ENCODE data around the gene KRTAP12-4. TPM values are rescaled to one million over a fixed set of nuclear protein-coding genes. Genes with fewer than 3 reads are reported as not detected.
"Not testable (repeated sequence)": the region's sequence is repeated elsewhere in the genome, so short reads cannot be mapped to it uniquely, and the experiment has no call there.

Gene KRTAP12-4, protein sequence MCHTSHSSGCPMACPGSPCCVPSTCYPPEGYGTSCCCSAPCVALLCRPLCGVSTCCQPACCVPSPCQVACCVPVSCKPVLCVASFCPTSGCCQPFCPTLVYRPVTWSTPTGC
- polyA plus RNA-seq (2013, experiment 1 of 2; ENCODE audit: insufficient read length): not detected
- polyA plus RNA-seq (2013, experiment 2 of 2; ENCODE audit: insufficient read length): not detected

DNA sequence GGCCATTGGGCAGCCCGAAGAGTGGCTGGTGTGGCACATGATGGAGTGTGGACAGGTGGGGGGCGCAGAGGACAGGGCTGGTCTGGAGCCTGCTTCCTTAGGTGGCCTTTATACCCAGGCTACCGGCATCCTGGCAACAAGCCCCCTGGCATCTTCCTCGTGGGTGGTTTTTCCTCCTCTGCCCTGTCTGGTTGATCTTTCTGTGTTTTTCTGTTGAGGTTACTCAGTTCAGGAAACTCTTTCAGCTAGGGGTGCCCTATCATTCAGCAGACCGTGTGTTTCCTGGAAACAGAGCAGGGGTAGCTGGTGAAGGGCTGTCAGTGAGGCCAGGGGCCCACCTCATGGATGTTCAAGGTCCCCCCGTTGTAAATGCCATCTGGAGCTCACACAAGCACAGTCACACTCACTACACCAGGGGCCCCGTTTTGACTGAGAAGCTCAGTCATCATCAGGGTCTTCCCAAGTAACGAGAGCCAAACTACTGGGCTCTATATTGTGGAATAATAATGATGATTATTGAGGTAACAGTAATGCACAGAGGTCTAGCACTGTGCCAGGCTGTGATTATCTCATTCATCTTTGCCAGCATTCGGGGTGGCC, at the start of gene KRTAP12-4:
TSS of gene KRTAP12-4 (minus strand) at position 84 of the 600 bp plus-strand sequence. CDS start at position 39, 45 bp downstream.
- no peak for DNase-seq

DNA sequence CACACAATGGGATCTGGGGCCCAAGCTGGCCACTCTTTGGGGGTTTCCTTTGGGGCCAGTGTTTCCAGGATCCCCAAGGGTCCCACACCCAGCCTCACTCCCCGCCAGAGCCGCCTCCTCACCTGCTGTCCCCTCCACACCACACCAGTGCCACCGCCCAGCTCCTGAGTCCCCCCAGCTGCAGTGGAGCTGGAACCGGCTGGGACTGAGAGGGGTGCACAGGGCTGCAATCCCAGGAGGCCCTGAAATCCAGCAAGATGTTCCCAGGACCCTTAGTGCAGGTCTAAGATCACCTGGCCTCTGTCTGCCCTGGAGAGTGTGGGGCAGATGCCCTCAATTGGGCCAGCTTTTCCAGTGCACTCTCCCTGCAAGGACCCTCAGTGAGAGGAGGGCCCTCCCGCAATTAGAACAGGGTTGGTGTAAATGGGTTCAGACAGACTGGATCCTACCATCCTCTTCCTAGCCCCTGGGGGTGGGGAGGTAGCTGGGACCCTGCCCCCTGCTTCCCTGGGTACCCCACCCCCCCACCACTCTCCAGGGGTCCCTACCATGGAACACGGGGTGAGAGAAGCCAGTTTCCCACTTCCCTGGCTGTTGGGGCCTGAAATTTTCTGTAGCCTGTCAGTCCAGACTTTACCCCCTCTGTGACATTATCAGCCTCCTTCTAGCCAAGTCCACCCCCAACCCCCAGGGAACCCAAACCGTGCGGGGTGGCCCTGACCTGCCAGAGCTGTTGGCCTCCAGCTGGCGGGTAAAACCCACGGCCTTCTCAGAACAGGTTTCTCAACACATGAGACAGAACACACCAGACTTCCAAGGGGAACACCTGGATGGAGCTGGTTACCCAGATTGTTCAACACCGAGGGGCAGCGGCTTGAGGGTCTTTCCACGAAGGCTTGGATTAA, 49.5 kb upstream of the KRTAP12-4 start:
- no peak for DNase-seq

DNA sequence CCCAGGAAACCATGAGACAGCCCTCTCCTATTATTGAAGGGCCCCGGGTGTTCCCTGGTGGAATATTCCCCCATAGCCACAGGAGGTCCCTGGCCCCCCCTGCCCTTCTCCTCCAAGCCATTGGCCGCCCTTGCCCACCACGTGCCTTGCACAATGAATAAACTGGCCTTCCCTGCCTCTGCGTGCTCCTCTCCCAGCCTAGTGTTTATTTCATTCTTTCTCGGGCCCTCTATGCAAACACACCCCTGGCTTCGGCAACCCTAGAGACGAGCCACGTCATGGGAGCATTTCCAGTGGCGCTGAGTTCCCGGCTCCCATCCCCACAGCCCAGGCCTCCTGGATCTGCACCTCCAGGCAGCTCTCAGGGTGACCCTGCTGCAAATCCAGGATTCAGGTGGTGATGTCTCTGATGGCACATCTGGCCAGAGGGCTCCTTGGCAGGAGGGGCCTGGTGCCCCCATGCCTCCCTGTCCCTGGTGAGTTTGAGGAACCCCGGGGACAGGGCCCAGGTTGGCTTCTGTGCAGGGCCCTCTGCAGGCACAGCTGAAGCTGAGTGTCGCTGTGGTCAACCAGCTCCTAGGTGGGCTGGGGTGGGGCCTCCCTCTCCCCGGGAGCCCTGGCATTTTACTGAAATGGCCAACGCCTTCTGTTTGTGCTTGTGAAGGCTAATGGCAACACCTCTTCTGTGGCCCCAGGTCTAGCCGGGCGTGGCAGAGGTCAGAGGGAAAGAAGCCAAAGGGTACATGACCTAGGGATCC, 48.7 kb upstream of the KRTAP12-4 start:
- no peak for DNase-seq

DNA sequence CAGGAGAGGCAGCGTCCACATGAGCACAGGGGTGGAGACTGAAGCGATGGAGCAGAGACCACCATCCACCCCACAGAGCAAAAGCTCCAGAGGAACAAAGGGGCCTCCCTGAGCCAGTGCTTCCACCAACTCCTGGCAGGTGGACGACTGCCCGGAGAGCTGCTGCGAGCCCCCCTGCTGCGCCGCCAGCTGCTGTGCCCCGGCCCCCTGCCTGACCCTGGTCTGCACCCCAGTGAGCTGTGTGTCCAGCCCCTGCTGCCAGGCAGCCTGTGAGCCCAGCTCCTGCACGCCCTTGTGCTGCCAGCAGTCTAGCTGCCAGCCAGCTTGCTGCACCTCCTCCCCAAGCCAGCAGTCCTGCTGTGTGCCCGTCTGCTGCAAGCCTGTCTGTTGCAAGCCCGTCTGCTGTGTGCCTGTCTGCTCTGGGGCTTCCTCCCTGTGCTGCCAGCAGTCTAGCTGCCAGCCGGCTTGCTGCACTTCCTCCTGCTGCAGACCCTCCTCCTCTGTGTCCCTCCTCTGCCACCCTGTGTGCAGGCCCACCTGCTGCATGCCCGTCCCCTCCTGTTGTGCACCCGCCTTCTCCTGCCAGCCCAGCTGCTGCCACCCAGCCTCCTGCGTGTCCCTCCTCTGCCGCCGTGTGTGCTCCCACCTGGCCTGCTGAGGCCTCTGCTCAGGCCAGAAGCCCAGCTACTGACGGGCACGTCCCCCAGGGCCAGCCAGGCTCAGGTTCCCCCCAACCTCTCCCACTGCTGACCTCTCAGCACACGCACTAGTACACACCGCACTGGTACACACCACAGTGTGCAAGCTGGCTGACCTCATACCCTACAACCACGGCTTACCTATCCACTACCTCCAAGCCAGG, 47.9 kb upstream of the KRTAP12-4 start:
- no peak for DNase-seq

DNA sequence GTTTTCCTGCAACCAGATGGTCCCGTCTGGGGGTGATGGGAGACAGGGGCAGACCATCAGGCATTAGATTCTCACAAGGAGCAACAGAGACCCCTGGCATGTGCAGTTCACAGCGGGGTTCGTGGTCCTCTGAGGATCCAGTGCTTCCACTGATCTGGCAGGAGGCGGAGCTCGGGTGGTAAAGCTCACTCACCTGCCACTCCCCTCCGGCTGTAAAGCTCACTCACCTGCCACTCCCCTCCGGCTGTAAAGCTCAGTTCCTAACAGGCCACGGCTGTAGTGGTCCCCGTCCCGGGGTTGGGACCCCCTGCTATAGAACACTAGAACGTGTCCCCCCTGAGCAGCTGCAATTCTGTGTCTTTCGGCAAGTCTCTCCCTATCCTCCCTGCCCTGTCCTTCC, 47.1 kb upstream of the KRTAP12-4 start:
- DNase-seq: no peak

DNA sequence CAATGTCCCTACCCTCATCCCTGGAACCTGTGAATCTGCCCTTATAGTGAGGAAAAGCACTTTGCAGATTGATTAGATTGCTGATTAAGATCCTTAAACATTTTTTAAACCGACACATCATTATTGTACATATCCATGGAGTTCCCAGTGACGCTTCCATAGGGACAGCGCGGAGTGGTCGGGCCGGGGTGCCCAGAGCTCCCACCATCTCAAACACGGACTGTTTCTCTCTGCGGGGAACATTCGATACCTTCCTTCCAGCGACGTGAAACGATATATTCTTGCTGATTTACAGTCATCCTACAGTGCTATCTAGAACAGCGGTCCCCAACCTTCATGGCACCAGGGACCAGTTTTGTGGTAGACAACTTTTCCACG, 46.6 kb upstream of the KRTAP12-4 start:
- no peak for DNase-seq

DNA sequence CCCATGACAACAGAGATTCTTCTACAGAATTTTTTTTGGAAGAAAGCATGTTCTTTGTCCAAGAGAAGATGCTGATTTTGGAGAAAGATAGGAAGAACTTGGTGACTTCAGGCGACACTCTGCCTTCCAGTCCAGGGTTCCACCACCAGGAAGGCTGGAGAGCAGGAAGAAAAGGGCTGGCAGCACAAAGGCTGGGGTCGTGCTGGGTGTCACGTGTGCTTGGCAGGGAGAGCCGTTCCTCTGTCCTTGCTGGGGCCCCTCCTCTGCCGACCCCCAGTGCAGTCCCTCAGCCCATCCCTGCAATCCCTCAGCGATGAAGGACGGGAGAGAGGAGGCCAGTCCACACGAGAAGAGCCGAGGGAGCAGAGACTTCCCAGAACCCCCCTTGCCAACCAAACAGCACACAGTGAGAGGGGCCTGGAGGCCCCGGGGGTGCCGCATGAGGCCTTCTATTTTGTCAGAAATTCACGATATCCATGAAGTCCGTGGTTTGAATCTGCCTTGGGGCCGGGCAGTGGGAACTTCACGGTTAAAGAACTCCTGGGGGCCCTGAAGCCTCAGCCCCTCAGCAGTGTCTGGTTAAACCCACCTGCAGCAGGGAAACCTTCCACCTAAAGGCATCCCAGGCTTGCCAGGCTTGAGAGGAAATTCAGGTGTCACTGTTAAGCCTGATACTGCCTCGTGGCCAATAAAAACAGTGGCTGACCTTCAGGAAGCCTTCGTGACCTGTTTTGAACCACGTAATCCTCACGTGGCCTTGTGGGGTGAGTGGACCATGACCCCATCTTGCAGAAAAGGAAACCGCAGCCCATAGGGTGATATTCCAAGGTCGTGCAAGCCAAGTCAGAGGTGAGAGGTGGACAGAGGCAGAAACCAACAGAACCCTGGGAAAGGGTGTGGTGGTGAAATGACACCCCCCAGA, 45.9 kb upstream of the KRTAP12-4 start:
- no peak for DNase-seq

DNA sequence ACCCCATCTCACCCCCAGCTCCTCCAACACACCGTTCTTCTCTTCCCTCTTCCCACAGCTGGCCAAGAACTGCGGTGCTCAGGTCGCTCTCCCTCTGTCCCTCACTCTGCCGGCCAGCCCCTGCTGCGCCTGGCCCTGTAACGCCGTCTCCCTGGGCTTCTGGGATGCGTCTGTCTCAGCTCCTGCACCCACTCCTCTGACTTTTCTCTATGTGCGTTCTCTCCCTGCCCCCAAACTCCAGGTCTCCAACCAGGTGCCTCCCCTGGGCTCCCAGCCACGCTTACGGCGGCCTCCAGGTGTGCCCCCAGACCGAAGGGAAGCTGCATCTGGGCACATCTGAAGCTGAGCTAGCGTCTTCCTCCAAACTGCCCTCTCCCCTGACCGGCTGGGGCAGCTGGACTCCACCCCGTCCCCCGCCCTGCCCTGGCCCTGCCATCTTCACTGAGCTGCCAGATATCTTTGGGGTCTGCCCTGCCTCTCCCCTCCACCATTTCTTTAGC, 45.1 kb upstream of the KRTAP12-4 start:
- DNase-seq: no peak

DNA sequence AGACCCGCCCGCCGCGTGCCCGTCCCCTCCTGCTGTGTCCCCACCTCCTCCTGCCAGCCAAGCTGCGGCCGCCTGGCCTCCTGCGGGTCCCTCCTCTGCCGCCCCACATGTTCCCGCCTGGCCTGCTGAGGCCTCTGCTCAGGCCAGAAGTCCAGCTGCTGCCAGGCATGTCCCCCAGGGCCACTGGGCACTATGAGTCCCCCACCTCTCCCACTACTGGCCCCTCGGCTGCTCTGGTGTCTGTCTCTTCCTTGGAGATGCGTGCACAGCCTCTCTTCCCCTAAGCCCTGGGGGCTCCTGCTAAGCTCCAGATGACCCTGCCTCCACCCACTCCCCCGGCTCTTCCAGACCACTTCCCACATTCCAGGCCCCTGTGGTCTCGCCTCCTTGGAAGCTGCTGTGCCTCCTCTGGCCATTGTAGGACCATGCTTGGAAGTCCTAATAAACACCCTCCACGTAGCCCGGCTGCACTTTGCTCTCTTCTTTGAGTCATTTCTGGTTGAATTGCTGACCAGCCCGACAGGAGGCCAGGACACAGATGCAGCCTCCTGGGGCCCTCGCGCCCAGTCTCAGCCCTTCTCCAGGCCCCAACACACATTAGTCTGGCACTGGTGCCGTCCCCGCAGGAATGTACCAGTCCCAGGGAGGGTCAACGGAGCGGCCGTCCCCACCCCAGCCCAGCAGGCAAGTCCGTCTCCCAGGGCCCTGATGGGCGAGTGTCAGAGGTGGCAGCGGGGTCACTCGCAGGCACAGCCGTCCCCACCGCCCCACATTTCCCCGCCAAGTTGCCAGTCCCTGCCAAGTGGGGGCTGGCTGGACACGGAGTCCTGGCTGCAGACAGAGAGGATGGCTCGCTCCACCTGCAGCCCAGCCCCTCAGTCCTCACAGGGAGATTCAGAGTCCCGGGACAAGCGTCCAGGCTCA, 43.6 kb upstream of the KRTAP12-4 start:
- no peak for DNase-seq

DNA sequence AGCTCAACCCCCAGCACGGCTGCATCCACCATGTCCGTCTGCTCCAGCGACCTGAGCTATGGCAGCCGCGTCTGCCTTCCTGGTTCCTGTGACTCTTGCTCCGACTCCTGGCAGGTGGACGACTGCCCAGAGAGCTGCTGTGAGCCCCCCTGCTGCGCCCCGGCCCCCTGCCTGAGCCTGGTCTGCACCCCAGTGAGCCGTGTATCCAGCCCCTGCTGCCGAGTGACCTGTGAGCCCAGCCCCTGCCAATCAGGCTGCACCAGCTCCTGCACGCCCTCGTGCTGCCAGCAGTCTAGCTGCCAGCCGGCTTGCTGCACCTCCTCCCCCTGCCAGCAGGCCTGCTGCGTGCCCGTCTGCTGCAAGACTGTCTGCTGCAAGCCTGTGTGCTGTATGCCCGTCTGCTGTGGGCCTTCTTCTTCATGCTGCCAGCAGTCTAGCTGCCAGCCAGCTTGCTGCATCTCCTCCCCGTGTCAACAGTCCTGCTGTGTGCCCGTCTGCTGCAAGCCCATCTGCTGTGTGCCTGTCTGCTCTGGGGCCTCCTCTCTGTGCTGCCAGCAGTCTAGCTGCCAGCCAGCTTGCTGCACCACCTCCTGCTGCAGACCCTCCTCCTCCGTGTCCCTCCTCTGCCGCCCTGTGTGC, 42.8 kb upstream of the KRTAP12-4 start, which contains the start of gene KRTAP10-12:
TSS of gene KRTAP10-12 (plus strand) at position 1 of the 639 bp plus-strand sequence. CDS start at position 31, 30 bp downstream.
- DNase-seq: not testable (repeated sequence)

DNA sequence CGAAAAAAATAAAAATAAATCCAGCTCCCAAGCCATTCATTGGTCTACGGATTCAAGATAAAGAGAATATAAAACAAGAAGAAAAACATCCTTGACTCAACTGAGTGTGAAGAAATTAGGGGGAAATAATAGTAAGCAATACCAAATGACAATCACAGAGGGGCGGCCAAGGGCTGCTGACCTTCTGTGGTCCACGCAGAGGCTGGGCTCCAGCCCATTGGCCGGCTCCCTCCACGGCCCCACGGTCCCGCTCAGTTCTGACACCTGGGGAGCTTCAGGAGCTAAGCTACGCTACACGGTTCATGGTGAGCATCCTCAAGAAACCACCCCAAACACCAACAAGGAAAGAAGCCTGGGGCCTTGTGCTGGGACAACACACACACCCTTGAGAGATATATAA, 42.1 kb upstream of the KRTAP12-4 start:
- DNase-seq: no peak

DNA sequence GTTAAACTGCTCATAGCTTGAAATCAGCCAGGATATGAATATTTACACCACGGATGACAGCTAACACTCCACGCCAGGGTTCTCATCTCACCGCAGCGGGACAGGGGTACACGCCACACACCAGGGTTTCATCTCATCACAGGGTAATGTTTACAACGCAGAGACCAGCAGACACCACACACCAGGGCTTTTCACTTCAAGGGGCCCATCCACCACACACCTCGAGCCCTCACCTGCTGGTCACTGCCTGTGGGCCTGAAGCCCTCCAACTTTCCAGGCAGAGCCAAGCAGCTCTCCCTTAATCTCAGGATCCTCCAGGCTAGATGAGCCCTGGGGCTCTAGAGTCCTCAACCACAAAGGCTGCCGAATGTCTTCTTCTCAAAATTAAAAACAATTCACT, 41.2 kb upstream of the KRTAP12-4 start:
- DNase-seq: no peak

DNA sequence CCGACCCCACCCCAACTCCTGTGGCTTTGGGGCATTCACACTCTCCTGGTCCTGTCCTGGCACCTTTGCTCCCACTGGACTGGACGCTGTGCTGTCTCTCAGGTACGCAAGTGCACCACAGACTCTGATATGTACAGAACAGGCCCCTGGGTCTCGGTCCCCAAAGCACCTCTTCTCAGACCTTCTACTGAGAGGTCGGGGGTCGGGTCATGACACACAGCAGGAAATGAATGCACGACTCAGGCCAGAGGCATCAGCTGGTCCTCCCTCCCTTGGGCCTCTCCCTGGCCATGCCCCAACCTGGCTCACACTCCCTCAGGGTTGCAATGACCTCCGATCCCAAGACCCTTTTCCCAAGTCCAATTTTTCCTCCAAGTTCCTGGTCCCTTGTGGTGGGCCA, 40.7 kb upstream of the KRTAP12-4 start:
- no peak for DNase-seq

DNA sequence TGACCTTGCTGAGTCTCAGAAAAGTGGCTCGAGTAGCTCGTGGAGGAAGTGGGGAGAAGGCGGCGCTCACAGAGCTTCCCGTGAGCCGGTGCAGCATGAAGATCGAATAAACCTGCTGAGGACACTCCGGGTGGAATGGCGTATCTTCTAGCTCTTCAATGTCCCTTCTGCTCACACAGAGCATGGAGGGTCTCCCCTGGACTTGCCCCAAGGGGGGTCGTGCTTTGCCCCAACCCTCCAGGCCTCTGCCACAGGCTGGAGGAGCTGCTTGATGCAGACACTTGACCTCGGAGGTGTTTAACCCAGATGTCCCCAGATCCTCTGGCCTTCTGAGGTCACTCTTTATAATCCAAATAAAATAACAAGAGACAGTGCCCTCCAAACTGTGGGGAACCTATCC, 40.3 kb upstream of the KRTAP12-4 start:
- DNase-seq: no peak

DNA sequence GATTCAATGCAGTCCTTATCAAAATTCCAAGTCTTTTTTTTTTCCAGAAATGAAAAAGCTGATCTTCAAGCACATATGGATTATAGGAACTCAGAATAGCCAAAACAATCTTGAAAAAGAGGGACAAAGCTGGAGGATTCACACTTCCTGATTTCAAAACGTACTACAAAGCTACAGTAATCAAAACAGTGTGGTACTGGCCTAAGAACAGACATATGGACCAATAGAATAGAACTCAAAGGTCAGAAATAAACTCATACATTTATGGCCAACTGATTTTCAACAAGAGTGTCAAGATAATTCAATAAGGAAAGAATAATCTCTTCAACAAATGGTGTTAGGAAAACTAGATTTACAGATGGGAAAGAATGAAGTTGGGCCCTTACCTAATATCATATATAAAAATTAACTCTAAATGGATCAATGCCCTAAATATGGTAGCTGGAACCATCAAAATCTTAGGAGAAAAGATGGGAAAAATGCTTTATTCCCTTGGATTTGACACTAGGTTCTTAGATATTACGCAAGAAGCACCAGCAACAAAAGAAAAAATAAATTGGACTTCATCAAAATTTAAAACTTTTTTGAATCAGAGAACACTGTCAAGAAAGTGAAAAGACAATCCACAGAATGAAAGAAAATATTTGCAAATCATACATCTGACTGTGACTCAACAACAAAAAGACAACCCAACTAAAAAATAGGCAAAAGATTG, 38.5 kb upstream of the KRTAP12-4 start:
- DNase-seq: no peak

DNA sequence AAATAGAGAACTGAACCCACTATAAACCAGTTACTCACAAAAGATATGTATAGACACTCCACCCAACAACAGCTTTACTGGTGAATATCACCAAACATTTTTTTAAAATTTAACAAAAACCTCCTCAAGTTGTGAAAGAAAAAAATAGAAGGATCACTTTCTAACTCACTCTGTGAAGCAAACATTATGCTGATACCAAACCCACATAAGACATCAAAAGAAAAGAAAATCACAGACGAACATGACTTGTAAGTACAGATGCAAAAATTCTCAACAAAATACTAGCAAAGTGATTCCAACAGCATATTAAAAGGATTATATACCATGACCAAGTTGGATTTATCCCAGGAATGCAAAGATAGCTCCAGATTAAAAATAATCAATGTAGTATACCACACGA, 37.2 kb upstream of the KRTAP12-4 start:
- no peak for DNase-seq

DNA sequence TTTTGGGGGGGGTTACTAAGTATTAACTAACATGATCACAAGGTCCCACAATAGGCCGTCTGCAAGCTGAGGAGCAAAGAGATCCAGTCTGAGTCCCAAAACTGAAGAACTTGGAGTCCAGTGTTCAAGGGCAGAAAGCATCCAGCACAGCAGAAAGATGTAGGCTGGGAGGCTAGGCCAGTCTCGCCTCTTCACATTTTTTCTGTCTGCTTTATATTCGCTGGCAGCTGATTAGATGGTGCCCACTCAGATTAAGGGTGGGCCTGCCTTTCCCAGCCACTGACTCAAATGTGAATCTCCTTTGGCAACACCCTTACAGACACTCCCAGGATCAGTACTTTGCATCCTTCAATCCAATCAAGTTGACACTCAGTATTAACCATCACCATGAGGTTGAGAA, 35.3 kb upstream of the KRTAP12-4 start:
- DNase-seq: not testable (repeated sequence)

DNA sequence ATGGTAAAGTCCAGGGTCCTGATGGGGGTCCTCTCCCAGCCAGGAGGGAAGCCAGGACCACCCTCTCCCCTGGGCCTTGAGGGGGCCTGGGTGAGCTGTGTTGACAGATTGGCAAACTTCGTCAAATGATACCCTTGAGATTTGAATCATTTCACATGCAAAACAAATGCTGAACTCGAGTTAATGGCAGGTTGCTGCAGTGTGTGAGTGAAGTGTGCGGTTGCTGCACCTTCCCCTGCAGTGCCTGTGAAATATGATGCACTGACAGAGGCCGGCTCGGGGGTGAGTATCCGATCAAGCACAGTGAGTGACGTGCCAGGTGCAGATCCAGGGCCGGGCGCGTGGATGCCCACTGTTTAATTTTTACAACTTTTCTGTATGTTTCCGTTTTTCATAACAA, 33.2 kb upstream of the KRTAP12-4 start:
- no peak for DNase-seq

Data from fibroblast of skin of abdomen (primary cell).